ENCODE results near the gene LGI2.
"Not testable (repeated sequence)": the region's sequence is repeated elsewhere in the genome, so short reads cannot be mapped to it uniquely, and the experiment has no call there.

Gene LGI2

DNA sequence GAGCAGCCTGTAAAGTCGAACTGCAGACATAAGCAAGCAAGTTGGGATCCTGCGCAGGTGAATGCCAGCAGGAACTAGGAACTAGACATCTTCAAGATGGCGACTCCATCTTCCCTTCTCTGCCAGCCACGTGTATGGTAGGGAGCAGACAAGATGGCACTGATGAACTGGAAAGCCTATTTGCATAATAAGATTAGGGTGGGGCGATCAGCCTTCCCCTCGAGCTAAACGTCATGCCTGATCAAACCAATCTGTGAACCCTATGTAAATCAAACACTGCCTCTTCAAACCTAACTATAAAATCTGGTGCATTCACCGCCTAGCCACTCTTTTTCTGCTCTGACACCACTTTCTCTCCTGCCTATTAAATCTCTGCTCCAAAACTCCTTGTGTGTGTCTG is 28.1 kb upstream of the LGI2 start:
- H2BK5ac ChIP-seq (ENCODE audit: low read length), result no peak overlapping the region
- no peak overlapping the region for H3K4ac ChIP-seq (ENCODE audit: low read depth, low read length)
- no peak overlapping the region for H4K5ac ChIP-seq (ENCODE audit: low read length)
- no peaks in the 10 kb centered on the region for H3K36me3 ChIP-seq (ENCODE audit: control insufficient read depth, insufficient read depth, low read length)
- no peak overlapping the region for H3K18ac ChIP-seq (ENCODE audit: low read length)
- H3K9ac ChIP-seq (ENCODE audit: low read length), result no peak overlapping the region
- H3K79me1 ChIP-seq (ENCODE audit: low read length), result no peaks in the 10 kb centered on the region
- no peaks in the 10 kb centered on the region for H3K4me1 ChIP-seq (ENCODE audit: control insufficient read depth, low read depth, low read length)
- H3K56ac ChIP-seq (ENCODE audit: low read length), result no peak overlapping the region
- no peak overlapping the region for H3K27ac ChIP-seq (ENCODE audit: low read depth, low read length)
- no CpG with 5 or more reads among the region's 8 CpGs for WGBS (ENCODE audit: extremely low coverage, insufficient coverage, low lambda C conversion rate)
- no peak overlapping the region for H2AK5ac ChIP-seq (ENCODE audit: low read length)
- no peak overlapping the region for H2BK15ac ChIP-seq (replicated peaks; ENCODE audit: low read depth)
- H3K4me2 ChIP-seq (ENCODE audit: low read length), result no peak overlapping the region
- no peaks in the 10 kb centered on the region for H3K27me3 ChIP-seq (ENCODE audit: insufficient read depth, low read length, poor library complexity)
- H3K4me3 ChIP-seq (ENCODE audit: low read length), result no peak overlapping the region
- no peak for DNase-seq
- no peaks in the 10 kb centered on the region for H3K79me2 ChIP-seq (ENCODE audit: control insufficient read depth, insufficient read depth, low read length)
- no peak overlapping the region for H3K23ac ChIP-seq (ENCODE audit: low read length)
- H2BK120ac ChIP-seq (ENCODE audit: low read depth, low read length), result no peak overlapping the region
- no peak overlapping the region for H4K8ac ChIP-seq (ENCODE audit: low read depth, low read length)

DNA sequence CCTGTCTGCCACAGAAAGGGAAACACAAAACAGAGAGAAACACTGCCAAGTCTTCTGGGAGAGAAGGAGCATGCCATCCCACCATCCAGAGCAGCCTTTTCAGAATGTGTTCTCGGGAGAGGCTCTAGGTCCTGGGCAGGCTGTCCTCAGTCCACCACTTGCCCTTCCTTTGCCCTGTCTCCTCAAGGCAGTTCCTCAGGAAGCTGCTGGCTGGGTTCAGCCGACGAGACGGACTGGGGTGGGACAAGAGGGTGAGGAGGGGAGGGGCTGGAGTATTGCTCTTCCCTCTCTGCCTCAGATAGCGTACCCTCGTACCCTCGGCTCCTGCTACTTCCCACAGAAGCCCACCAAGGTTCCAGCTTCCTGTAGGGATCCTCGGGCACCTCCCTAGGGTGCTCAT is 26.6 kb upstream of the LGI2 start:
- no peak overlapping the region for H3K18ac ChIP-seq (ENCODE audit: low read length)
- no CpG with 5 or more reads among the region's 8 CpGs for WGBS (ENCODE audit: extremely low coverage, insufficient coverage, low lambda C conversion rate)
- H3K36me3 ChIP-seq (ENCODE audit: control insufficient read depth, insufficient read depth, low read length), result no peaks in the 10 kb centered on the region
- H2BK120ac ChIP-seq (ENCODE audit: low read depth, low read length), result no peak overlapping the region
- no peak overlapping the region for H3K56ac ChIP-seq (ENCODE audit: low read length)
- H3K4me1 ChIP-seq (ENCODE audit: control insufficient read depth, low read depth, low read length), result no peaks in the 10 kb centered on the region
- DNase-seq, result no peak
- no peak overlapping the region for H3K23ac ChIP-seq (ENCODE audit: low read length)
- H3K4ac ChIP-seq (ENCODE audit: low read depth, low read length), result no peak overlapping the region
- no peak overlapping the region for H3K27ac ChIP-seq (ENCODE audit: low read depth, low read length)
- H3K9ac ChIP-seq (ENCODE audit: low read length), result no peak overlapping the region
- no peaks in the 10 kb centered on the region for H3K79me2 ChIP-seq (ENCODE audit: control insufficient read depth, insufficient read depth, low read length)
- no peak overlapping the region for H4K8ac ChIP-seq (ENCODE audit: low read depth, low read length)
- no peaks in the 10 kb centered on the region for H3K27me3 ChIP-seq (ENCODE audit: insufficient read depth, low read length, poor library complexity)
- H2BK15ac ChIP-seq (replicated peaks; ENCODE audit: low read depth), result no peak overlapping the region
- no peak overlapping the region for H2BK5ac ChIP-seq (ENCODE audit: low read length)
- no peak overlapping the region for H3K4me3 ChIP-seq (ENCODE audit: low read length)
- H3K79me1 ChIP-seq (ENCODE audit: low read length), result no peaks in the 10 kb centered on the region
- no peak overlapping the region for H3K4me2 ChIP-seq (ENCODE audit: low read length)
- H4K5ac ChIP-seq (ENCODE audit: low read length), result no peak overlapping the region
- no peak overlapping the region for H2AK5ac ChIP-seq (ENCODE audit: low read length)

DNA sequence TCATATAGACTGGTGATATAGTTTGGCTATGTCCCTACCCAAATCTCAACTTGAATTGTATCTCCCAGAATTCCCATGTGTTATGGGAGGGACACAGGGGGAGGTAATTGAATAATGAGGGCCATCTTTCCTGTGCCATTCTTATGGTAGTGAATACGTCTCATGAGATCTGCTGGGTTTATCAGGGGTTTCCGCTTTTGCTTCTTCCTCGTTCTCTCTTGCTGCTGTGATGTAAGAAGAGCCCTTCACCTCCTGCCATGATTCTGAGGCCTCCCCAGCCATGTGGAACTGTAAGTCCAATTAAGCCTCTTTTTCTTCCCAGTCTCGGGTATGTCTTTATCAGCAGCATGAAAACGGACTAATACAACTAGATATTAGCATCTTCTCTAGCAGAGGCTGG is 21.3 kb upstream of the LGI2 start:
- H3K36me3 ChIP-seq (ENCODE audit: control insufficient read depth, insufficient read depth, low read length); H3K27me3 ChIP-seq (ENCODE audit: insufficient read depth, low read length, poor library complexity); H3K4me1 ChIP-seq (ENCODE audit: control insufficient read depth, low read depth, low read length); H4K8ac ChIP-seq (ENCODE audit: low read depth, low read length); H3K79me1 ChIP-seq (ENCODE audit: low read length); H2AK5ac ChIP-seq (ENCODE audit: low read length); H3K9ac ChIP-seq (ENCODE audit: low read length); H3K4me3 ChIP-seq (ENCODE audit: low read length); H4K5ac ChIP-seq (ENCODE audit: low read length); H2BK15ac ChIP-seq (replicated peaks; ENCODE audit: low read depth); H2BK5ac ChIP-seq (ENCODE audit: low read length); H3K4me2 ChIP-seq (ENCODE audit: low read length); H3K56ac ChIP-seq (ENCODE audit: low read length); H3K79me2 ChIP-seq (ENCODE audit: control insufficient read depth, insufficient read depth, low read length); H3K4ac ChIP-seq (ENCODE audit: low read depth, low read length); H3K18ac ChIP-seq (ENCODE audit: low read length); H2BK120ac ChIP-seq (ENCODE audit: low read depth, low read length); H3K27ac ChIP-seq (ENCODE audit: low read depth, low read length); DNase-seq; H3K23ac ChIP-seq (ENCODE audit: low read length): not testable (repeated sequence)
- no CpG with 5 or more reads among the region's 5 CpGs for WGBS (ENCODE audit: extremely low coverage, insufficient coverage, low lambda C conversion rate)

DNA sequence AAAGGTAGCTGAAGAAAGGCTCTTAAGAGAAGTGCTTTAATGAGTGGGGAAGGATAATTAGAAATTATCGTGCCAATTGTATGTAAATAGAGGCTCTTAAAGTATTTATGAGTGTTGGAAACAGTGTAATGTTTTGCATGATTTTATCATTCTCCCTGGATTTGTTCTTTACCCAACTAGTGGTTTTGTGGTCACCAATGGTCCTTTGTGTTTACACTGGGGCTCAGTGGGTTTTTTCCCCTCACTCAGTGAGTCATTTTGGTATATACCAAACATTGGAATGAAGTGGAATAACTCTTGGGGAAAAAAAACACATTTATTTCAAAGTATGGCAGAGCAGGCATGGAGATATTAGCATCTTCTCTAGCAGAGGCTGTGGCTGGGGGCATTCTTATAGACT is 20.8 kb upstream of the LGI2 start:
- Histone ChIP-seq H3K4me1 (ENCODE audit: control insufficient read depth, low read depth, low read length) (no peaks in the 10 kb centered on the region), H3K4me2 (ENCODE audit: low read length) (no peak overlapping the region), H3K27me3 (ENCODE audit: insufficient read depth, low read length, poor library complexity) (no peaks in the 10 kb centered on the region), H3K36me3 (ENCODE audit: control insufficient read depth, insufficient read depth, low read length) (no peaks in the 10 kb centered on the region), H3K18ac (ENCODE audit: low read length) (no peak overlapping the region), H3K9ac (ENCODE audit: low read length) (no peak overlapping the region), H3K79me2 (ENCODE audit: control insufficient read depth, insufficient read depth, low read length) (no peaks in the 10 kb centered on the region), H4K8ac (ENCODE audit: low read depth, low read length) (no peak overlapping the region), H3K56ac (ENCODE audit: low read length) (no peak overlapping the region), H3K79me1 (ENCODE audit: low read length) (no peaks in the 10 kb centered on the region), H2BK120ac (ENCODE audit: low read depth, low read length) (no peak overlapping the region), H3K4ac (ENCODE audit: low read depth, low read length) (no peak overlapping the region), H3K23ac (ENCODE audit: low read length) (no peak overlapping the region), H4K5ac (ENCODE audit: low read length) (no peak overlapping the region), H2AK5ac (ENCODE audit: low read length) (no peak overlapping the region), H3K4me3 (ENCODE audit: low read length) (no peak overlapping the region), H2BK15ac (replicated peaks; ENCODE audit: low read depth) (no peak overlapping the region), H3K27ac (ENCODE audit: low read depth, low read length) (no peak overlapping the region), H2BK5ac (ENCODE audit: low read length) (no peak overlapping the region)
- no CpG with 5 or more reads among the region's 1 CpG for WGBS (ENCODE audit: extremely low coverage, insufficient coverage, low lambda C conversion rate)
- DNase-seq, result no peak

DNA sequence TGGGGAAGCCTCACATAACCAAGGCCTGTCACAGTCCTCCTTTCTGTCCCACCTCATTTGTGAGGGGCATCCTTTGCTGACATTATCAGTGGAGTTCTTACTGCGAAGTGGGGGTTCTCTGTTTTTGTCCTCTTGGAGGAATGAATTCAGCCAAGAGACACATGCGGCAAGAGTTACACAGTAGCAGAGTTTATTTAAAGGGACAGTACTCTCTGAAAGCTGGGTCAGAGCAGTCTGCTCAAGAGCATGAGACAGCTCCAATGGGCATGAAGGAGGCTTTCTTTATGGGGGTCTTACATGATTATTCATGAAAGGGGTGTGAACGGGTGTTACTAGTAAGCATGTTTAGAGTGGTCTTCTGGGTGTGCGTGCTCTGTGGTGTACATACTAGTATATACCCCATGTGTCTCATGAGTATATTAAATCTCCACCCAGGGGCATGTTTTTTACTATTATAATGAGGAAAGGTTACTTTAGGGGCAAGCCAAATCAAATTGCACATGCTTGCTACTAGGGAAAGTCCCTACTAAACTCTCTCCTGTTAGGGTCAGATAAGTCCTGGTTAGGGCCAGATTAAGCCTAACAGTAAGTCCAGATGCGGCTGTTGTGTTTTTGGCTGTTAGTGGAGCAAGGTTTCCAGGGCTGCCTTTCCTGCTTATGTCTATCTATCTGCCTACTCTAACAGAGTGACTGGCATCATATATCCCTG is 19.8 kb upstream of the LGI2 start:
- no peak overlapping the region for H3K4me3 ChIP-seq (ENCODE audit: low read length)

DNA sequence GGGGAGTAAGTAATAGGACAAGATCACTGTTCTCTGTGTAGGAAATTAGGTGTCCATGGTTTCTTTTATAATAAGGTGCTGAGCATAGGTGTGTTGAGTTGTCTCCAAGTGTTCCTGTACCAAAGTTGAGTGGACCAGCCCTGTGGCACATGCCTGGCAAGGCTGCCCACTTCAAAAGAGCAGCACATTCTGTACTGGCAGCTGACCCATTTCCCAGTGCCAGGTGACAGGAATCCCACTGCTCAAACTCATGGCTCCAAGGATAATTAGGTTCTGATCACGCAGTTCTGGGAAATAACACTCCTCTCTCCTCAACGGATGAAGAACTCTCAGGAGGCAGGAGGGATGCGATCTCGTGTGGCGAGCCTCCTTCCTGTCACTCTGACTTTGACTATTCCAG is 12.8 kb upstream of the LGI2 start:
- no peak overlapping the region for H3K23ac ChIP-seq (ENCODE audit: low read length)
- DNase-seq, result no peak
- no peak overlapping the region for H2BK5ac ChIP-seq (ENCODE audit: low read length)
- no peak overlapping the region for H3K56ac ChIP-seq (ENCODE audit: low read length)
- no peak overlapping the region for H2BK120ac ChIP-seq (ENCODE audit: low read depth, low read length)
- no peak overlapping the region for H4K8ac ChIP-seq (ENCODE audit: low read depth, low read length)
- no peak overlapping the region for H4K5ac ChIP-seq (ENCODE audit: low read length)
- no peaks in the 10 kb centered on the region for H3K27me3 ChIP-seq (ENCODE audit: insufficient read depth, low read length, poor library complexity)
- H3K4ac ChIP-seq (ENCODE audit: low read depth, low read length), result no peak overlapping the region
- no peak overlapping the region for H3K27ac ChIP-seq (ENCODE audit: low read depth, low read length)
- H3K9ac ChIP-seq (ENCODE audit: low read length), result no peak overlapping the region
- no peak overlapping the region for H3K4me3 ChIP-seq (ENCODE audit: low read length)
- H3K4me2 ChIP-seq (ENCODE audit: low read length), result no peak overlapping the region
- H3K79me1 ChIP-seq (ENCODE audit: low read length), result no peaks in the 10 kb centered on the region
- H3K36me3 ChIP-seq (ENCODE audit: control insufficient read depth, insufficient read depth, low read length), result no peaks in the 10 kb centered on the region
- no peak overlapping the region for H3K18ac ChIP-seq (ENCODE audit: low read length)
- no peaks in the 10 kb centered on the region for H3K4me1 ChIP-seq (ENCODE audit: control insufficient read depth, low read depth, low read length)
- H3K79me2 ChIP-seq (ENCODE audit: control insufficient read depth, insufficient read depth, low read length), result no peaks in the 10 kb centered on the region
- no CpG with 5 or more reads among the region's 5 CpGs for WGBS (ENCODE audit: extremely low coverage, insufficient coverage, low lambda C conversion rate)
- no peak overlapping the region for H2BK15ac ChIP-seq (replicated peaks; ENCODE audit: low read depth)
- H2AK5ac ChIP-seq (ENCODE audit: low read length), result no peak overlapping the region

More for the DNA sequence above, 19.8 kb upstream of the LGI2 start:
- DNase-seq, result no peak
- no peak overlapping the region for H4K8ac ChIP-seq (ENCODE audit: low read depth, low read length)
- H2BK5ac ChIP-seq (ENCODE audit: low read length), result no peak overlapping the region
- H3K4me1 ChIP-seq (ENCODE audit: control insufficient read depth, low read depth, low read length), result no peaks in the 10 kb centered on the region
- H2AK5ac ChIP-seq (ENCODE audit: low read length), result no peak overlapping the region
- no peaks in the 10 kb centered on the region for H3K27me3 ChIP-seq (ENCODE audit: insufficient read depth, low read length, poor library complexity)
- no peaks in the 10 kb centered on the region for H3K36me3 ChIP-seq (ENCODE audit: control insufficient read depth, insufficient read depth, low read length)
- no peak overlapping the region for H3K18ac ChIP-seq (ENCODE audit: low read length)
- no peak overlapping the region for H2BK120ac ChIP-seq (ENCODE audit: low read depth, low read length)
- no peak overlapping the region for H3K23ac ChIP-seq (ENCODE audit: low read length)
- no peak overlapping the region for H3K4ac ChIP-seq (ENCODE audit: low read depth, low read length)
- no peak overlapping the region for H3K56ac ChIP-seq (ENCODE audit: low read length)
- no peaks in the 10 kb centered on the region for H3K79me2 ChIP-seq (ENCODE audit: control insufficient read depth, insufficient read depth, low read length)
- no CpG with 5 or more reads among the region's 5 CpGs for WGBS (ENCODE audit: extremely low coverage, insufficient coverage, low lambda C conversion rate)
- no peaks in the 10 kb centered on the region for H3K79me1 ChIP-seq (ENCODE audit: low read length)
- no peak overlapping the region for H4K5ac ChIP-seq (ENCODE audit: low read length)
- no peak overlapping the region for H3K27ac ChIP-seq (ENCODE audit: low read depth, low read length)
- no peak overlapping the region for H2BK15ac ChIP-seq (replicated peaks; ENCODE audit: low read depth)
- H3K4me2 ChIP-seq (ENCODE audit: low read length), result no peak overlapping the region
- H3K9ac ChIP-seq (ENCODE audit: low read length), result no peak overlapping the region
